Activated CD4-positive, alpha-beta T cell treated with anti-CD3 and anti-CD28 coated beads for 1 hour (primary cell): ENCODE results near the gene DHX35.

Experiments used
- DNase-seq: peaks from one replicate; pipeline ENCODE4 v3.0.0-alpha.2; 2020

The DHX35 gene

DNA sequence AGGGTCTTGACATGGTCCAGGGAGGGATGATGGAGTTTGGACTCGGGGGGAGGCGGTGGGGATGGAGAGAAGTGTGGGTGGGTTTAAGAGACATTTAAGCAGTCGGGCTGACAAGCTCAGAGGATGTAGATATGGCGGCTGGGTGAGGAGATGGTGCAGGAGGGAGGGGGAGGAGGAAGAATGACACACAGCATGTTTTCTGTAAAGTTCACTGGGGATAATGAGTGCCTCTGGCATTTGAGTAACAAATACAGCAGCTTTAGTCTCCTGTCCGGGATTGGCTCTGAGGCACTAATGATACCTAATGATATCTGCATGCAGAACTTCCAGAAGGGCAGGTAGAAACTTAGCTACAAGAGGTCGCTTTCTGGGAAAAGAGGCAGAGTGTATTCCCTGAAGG is 107.8 kb downstream of the DHX35 start:
- no peak for DNase-seq

DNA sequence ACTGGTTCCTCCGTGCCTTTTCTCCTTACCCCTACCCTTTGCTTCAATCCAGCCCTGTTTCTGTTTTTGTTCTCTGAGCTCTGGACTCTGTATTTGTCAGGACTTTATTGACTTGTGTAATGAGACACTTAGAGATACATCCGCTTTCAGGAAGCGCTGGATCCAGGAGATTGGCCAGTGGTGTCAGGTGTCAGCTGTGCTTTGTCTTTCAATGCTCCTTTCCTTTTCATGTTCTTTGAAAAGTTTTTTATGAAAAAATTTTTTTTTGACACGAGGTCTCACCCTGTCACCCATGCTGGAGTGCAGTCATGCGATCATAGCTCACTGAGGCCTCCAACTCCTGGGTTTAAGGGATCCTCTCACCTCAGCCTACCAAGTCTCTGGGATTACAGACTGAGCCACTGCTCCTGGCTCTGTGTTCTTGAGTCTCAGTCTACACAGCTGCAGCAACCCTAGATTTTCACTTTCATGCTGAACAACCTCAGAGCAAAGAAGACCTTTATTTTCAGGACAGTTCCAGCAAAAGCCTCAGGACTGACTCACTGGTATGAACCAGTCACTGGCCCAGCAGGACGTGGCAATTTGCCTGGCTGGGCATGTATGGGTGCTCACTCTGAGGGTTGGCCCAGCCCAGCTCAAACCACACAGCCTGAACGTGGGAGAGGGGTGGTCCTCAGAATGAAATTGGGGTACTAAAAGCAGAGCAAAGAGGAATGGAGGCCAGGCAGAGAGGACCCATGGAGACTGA is 108.5 kb downstream of the DHX35 start:
- no peak for DNase-seq

DNA sequence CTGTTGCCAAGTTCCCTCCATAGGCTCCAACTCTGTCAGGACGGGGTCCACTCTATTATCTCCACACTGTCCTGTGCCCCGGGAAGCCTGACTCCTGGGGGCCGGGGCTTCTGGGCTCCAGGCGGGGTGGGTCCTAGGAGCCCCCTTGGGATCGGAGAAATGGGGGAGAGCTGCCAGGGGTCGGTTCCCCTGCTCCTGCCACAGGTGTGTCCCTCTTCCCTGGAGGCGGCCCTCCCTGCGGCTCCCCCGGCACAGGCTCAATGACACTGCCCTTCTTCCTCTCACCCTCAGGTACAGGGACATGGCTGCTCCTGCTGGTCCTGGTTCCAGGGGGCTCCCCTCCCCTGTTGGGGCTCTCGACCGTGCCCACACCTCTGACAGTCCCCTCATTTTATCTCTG is 110.0 kb downstream of the DHX35 start:
- DNase-seq, result no peak

DNA sequence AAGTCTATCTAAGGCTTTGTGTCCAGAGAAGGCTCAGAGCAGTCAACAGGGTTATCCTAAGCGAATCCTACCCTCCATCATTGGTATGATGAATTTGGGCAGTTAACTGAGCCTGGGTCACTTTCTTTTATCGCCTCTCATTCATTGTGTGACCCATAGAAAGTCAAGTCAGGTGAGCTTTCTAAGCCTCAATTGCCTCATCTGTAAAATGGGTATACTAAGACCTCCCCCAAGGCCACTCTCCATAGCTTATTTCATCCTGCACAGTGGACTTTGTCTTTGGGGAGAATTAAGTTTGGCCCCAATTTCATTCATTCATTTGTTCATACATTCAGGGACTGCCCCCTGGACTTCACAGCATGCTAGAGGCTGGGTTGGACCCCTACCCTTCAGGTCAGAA is 110.5 kb downstream of the DHX35 start:
- no peak for DNase-seq

DNA sequence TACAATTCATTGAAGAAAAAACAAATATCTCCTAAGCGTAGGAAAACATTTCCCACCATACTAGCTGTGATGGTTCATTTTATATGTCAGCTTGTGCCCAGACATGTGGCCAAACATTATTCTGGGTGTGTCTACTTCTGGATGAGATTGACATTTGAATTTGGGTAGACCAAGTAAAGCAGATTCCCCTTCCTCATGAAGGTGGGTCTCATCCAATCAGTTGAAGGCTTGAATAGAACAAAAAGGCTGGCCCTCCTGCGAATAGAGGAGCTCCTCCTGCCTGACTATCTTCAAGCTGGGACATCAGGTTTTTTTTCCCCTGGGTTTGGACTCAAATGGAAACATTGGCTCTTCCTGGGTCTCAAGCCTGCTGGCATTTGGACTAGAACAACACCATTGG is 113.6 kb downstream of the DHX35 start:
- no peak for DNase-seq

DNA sequence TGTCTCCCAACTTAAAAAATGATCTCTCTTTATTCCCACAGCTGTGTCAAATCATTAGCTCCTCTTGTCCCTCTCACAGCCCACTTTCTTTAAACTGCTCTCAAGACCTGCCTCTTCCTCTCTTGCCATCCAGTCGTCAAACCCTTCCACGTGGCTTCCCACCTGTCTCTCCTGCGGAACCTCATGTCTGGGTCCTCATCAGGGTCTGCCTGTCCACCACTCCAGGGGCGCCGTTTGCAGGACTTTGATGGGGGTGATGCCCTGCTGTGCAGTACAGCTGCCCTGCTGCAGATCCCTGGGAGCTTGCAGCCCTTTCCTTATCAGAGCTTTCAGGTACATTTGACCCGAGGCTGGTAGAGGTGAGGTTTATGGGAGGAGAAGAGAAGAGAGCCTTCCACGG is 114.8 kb downstream of the DHX35 start:
- no peak for DNase-seq

DNA sequence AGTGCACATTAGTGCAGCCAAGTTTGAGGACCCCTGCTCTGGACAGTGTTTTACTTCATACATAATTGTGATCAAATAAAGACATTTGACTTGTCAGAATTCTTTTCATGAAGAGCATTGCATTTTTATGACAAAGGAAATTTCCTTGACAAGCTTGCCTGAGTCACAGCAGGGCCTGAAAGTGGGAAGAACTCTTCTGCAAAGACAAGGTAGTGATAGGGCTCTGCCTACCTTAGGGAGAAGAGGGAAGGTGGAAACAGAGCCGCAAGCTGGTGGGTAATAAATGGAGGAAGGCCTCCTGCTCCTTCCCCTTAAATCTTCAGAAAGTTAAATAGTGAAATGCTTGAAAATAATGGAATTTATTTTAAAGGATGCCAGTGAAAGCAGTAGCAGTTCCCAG is 118.2 kb downstream of the DHX35 start:
- DNase-seq, result no peak

DNA sequence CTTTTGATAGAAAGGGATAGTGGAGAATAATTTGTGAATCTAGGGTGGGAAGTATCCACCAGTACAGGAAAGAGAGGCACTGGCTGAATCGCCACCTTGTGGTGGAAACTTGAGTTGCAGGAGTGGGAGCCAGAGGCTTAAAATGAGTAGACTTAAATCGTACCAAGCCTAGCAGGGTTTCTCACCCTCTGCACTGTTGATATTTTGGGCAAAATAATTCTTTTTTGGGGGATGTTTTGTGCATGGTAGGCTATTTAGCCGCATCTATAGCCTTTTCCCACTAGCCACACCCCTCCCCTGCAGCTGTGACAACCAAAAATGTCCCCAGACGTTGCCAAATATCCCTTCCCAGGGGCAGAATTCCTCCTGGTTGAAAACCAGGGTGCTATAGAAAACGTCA is 119.1 kb downstream of the DHX35 start:
- peak; percentile 65 for DNase-seq

DNA sequence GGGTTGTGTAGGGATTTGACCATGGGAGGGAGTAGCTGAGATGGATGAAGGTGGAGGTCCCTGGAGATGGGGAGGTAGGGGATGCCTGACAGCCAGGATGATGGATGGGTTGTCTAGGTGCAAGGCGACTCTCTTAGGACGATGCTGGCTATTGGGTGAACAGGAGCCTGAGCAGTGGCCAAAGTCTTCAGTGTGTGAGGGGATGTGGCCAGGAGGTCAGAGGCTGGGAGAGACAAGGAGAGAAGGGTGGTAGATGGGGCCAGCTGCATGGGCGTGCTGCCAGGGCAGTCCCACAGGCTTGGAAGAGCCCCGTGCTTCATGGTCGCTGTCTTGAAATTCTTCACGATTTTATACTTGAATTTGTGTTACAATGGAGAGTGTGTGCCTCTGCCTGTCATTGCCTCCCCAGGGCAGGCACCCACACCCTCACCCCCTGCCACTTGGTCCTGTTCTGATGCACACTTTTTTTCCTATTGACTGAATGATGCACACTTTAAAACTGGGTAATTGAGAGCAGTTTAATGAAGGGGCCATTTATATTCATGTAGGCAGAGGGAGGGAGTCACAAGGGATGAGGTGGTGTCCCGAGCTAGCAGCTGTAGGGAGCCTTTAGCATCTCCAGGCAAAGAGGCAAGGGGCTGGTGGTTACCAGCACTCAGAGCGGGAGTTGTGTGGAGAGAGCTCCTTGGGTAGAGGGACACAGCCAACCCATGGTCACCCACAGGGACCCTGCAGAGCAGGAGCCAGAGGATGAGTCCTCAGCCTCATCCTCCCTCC is 120.7 kb downstream of the DHX35 start:
- no peak for DNase-seq

DNA sequence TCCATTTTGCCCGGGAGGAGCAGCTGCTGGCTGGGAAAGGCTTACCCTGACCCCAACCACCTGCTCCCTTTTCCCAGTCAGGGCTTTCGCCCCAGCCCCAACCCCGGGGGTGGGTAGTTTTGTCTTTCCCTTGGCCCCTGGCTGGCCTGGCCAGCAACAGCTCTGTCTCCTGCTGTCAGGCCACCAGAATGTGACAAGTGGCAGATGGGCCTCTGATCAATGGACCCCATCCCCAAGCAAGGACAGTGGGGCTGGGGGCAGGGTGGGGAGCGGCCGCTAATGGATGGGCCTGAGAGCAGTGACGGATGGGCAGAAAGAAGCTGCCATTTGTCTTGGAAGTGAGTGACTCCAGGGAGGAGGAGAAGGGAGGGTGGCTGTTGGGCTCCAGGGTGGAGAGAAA is 121.6 kb downstream of the DHX35 start:
- no peak for DNase-seq

DNA sequence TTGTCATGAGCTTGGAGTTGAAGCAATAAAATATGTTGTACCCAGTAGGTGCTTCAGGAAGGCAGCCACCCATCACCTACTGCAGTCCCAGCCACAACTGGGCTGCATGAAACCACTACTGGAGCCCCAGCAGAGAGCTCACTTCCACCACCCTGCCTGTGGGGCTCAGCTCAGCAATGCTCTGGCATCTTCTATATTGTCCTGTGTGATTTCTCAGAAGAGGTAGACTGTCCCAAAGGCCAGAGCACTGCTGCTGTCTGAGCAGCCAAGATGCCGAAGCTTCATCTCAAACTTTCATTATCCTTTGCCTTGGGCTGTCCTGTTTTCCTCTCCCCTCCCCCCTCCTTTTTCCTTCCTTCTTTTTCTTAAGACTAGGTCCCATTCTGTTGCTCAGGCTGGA is 126.9 kb downstream of the DHX35 start:
- DNase-seq, result no peak
